ENCODE results near the gene SUPT6H.
A peak's percentile ranks its signal among the peaks of the same experiment; 100 is the strongest.

Gene SUPT6H

DNA sequence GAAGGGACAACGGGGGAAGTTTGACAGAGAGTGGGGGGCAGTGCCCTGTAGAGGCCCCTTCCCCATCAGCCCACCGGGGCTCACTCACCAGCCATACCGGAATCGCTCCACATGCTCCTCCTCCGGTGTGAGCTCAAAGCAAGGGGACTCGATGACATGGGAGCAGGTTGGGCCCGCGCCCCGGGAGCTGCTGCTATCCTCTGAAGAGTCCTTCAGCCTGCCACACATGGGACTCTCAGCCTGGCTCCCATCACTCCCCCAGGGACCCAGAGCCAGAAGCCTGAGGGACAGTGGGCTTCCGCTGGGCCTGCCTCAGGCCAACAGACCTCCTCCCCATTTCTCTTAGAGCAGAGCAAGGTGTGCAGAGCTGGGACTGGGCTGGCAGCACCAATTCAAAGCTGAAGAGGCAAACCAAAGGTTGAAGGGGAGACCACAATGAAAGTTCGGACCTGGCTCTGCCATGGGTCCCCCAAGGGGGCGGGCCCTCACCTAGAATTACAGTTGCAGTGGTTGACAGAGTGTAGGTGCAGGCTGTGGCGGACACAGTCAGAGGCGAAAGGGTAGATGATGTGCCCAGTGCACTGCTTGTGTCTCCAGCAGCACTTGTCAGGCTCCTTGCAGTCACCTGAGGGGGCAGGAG, 42.3 kb downstream of the SUPT6H start:
- H3K27ac ChIP-seq (ENCODE audit: low read length), result no peak overlapping the region
- H3K9me3 ChIP-seq (ENCODE audit: control insufficient read depth, low read depth, low read length), result no peaks in the 10 kb centered on the region
- no peak overlapping the region for H3K4me3 ChIP-seq (ENCODE audit: low read length)
- H3K4me1 ChIP-seq (ENCODE audit: control insufficient read depth, low read depth, low read length), result no peaks in the 10 kb centered on the region
- H3K27me3 ChIP-seq (ENCODE audit: control insufficient read depth, insufficient read depth, low read length), result no peaks in the 10 kb centered on the region
- H3K9ac ChIP-seq (ENCODE audit: low read length), result no peak overlapping the region
- peaks cover 40% of the 10 kb centered on the region for H3K36me3 ChIP-seq (ENCODE audit: control insufficient read depth, low read depth, low read length)

GRCh38 chr17:28705074-28705659, 43.2 kb downstream of the SUPT6H start:
- Histone ChIP-seq H3K27me3 (ENCODE audit: control insufficient read depth, insufficient read depth, low read length) (no peaks in the 10 kb centered on the region), H3K9ac (ENCODE audit: low read length) (no peak overlapping the region), H3K9me3 (ENCODE audit: control insufficient read depth, low read depth, low read length) (no peaks in the 10 kb centered on the region), H3K4me3 (ENCODE audit: low read length) (no peak overlapping the region), H3K36me3 (ENCODE audit: control insufficient read depth, low read depth, low read length) (peaks cover 32% of the 10 kb centered on the region), H3K27ac (ENCODE audit: low read length) (no peak overlapping the region), H3K4me1 (ENCODE audit: control insufficient read depth, low read depth, low read length) (no peaks in the 10 kb centered on the region)

DNA sequence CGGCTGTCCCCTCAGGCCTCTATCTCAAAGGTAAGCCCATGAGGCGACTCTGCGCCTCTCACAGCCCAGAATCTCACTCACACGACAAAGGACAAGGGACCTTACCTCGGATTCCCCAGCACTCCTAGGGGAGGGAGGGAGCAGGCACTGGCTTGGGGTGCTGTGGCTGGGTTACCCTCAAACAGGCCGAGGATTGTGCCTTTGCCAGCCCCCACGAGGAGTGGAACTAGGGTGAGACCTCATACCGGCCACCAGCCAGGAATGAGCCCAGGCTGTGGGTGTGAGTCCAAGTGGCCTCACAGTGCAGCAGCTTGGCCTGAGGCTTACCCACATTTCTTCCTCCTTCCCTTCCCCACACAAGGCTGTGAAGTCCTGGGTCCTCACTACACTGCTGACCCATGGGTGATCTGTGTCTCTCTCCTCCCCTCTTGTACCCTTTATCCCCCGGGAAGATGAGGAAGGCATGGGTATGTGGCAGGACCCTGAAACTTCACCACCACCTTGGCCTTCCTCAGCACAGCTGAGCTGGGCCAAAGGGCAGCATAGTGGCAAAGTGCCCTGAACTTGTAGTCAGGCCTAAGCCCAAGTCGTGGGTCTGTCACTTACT, 43.8 kb downstream of the SUPT6H start:
- Histone ChIP-seq H3K9ac (ENCODE audit: low read length) (no peak overlapping the region), H3K9me3 (ENCODE audit: control insufficient read depth, low read depth, low read length) (no peaks in the 10 kb centered on the region), H3K27me3 (ENCODE audit: control insufficient read depth, insufficient read depth, low read length) (no peaks in the 10 kb centered on the region), H3K4me1 (ENCODE audit: control insufficient read depth, low read depth, low read length) (no peaks in the 10 kb centered on the region), H3K4me3 (ENCODE audit: low read length) (no peak overlapping the region), H3K27ac (ENCODE audit: low read length) (no peak overlapping the region), H3K36me3 (ENCODE audit: control insufficient read depth, low read depth, low read length) (peaks cover 25% of the 10 kb centered on the region)

- Histone ChIP-seq H3K9ac (ENCODE audit: low read length) (no peak overlapping the region), H3K4me3 (ENCODE audit: low read length) (no peak overlapping the region), H3K36me3 (ENCODE audit: control insufficient read depth, low read depth, low read length) (peaks cover 16% of the 10 kb centered on the region), H3K27me3 (ENCODE audit: control insufficient read depth, insufficient read depth, low read length) (no peaks in the 10 kb centered on the region), H3K4me1 (ENCODE audit: control insufficient read depth, low read depth, low read length) (no peaks in the 10 kb centered on the region), H3K9me3 (ENCODE audit: control insufficient read depth, low read depth, low read length) (no peaks in the 10 kb centered on the region), H3K27ac (ENCODE audit: low read length) (no peak overlapping the region)
Observed at GRCh38 chr17:28706471-28707338, 44.7 kb downstream of the SUPT6H start.

DNA sequence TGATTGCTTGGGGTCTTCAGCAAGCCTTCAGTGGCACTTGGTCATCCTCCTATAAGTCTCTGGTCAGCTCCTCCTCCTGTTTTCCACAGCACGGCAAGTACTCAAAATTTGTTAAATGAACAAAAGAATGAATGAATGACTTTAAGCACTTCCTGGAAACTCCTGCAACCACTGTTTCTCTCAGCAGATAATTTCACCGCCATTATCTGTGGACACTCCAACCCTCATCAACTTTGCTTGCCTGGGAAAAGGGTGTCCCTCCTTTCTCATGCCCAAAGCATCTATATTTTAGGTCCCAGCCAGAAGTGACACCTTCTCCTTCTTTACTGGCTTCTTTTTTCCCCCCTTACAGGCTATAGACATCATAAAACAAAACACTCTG, 45.3 kb downstream of the SUPT6H start:
- Histone ChIP-seq H3K9ac (ENCODE audit: low read length) (no peak overlapping the region), H3K27ac (ENCODE audit: low read length) (no peak overlapping the region), H3K4me3 (ENCODE audit: low read length) (no peak overlapping the region), H3K4me1 (ENCODE audit: control insufficient read depth, low read depth, low read length) (peaks cover 2% of the 10 kb centered on the region), H3K27me3 (ENCODE audit: control insufficient read depth, insufficient read depth, low read length) (no peaks in the 10 kb centered on the region), H3K9me3 (ENCODE audit: control insufficient read depth, low read depth, low read length) (no peaks in the 10 kb centered on the region), H3K36me3 (ENCODE audit: control insufficient read depth, low read depth, low read length) (peaks cover 10% of the 10 kb centered on the region)

GRCh38 chr17:28710861-28711722, 49.1 kb downstream of the SUPT6H start:
- H3K9me3 ChIP-seq (ENCODE audit: control insufficient read depth, low read depth, low read length), result no peaks in the 10 kb centered on the region
- no peaks in the 10 kb centered on the region for H3K27me3 ChIP-seq (ENCODE audit: control insufficient read depth, insufficient read depth, low read length)
- peak overlapping the region; percentile 94 for H3K9ac ChIP-seq (ENCODE audit: low read length)
- H3K27ac ChIP-seq (ENCODE audit: low read length), result peak overlapping the region; percentile 92
- peaks cover 12% of the 10 kb centered on the region for H3K4me1 ChIP-seq (ENCODE audit: control insufficient read depth, low read depth, low read length)
- H3K4me3 ChIP-seq (ENCODE audit: low read length), result peak overlapping the region; percentile 84
- peaks cover 26% of the 10 kb centered on the region for H3K36me3 ChIP-seq (ENCODE audit: control insufficient read depth, low read depth, low read length)

- Histone ChIP-seq H3K9ac (ENCODE audit: low read length) (peak within 1 kb of the TSS; percentile 94), H3K4me3 (ENCODE audit: low read length) (peak within 1 kb of the TSS; percentile 84), H3K27ac (ENCODE audit: low read length) (peak within 1 kb of the TSS; percentile 92), H3K27me3 (ENCODE audit: control insufficient read depth, insufficient read depth, low read length) (no peaks in the 10 kb centered on the region), H3K4me1 (ENCODE audit: control insufficient read depth, low read depth, low read length) (peaks cover 18% of the 10 kb centered on the region), H3K9me3 (ENCODE audit: control insufficient read depth, low read depth, low read length) (no peaks in the 10 kb centered on the region), H3K36me3 (ENCODE audit: control insufficient read depth, low read depth, low read length) (peaks cover 26% of the 10 kb centered on the region)
Observed at GRCh38 chr17:28711723-28712031, 49.7 kb downstream of the SUPT6H start, which contains the start of gene PROCA1. TSS of gene PROCA1 (minus strand) at chr17:28711888. CDS start at chr17:28711660, 228 bp downstream.

GRCh38 chr17:28712032-28712704, 50.2 kb downstream of the SUPT6H start:
- peak overlapping the region; percentile 88 for H3K27ac ChIP-seq (ENCODE audit: low read length)

GRCh38 chr17:28712705-28713415, 50.9 kb downstream of the SUPT6H start:
- Histone ChIP-seq H3K27me3 (ENCODE audit: control insufficient read depth, insufficient read depth, low read length) (no peaks in the 10 kb centered on the region), H3K4me3 (ENCODE audit: low read length) (peak overlapping the region; percentile 84), H3K9ac (ENCODE audit: low read length) (no peak overlapping the region), H3K36me3 (ENCODE audit: control insufficient read depth, low read depth, low read length) (peaks cover 26% of the 10 kb centered on the region), H3K9me3 (ENCODE audit: control insufficient read depth, low read depth, low read length) (no peaks in the 10 kb centered on the region), H3K27ac (ENCODE audit: low read length) (no peak overlapping the region), H3K4me1 (ENCODE audit: control insufficient read depth, low read depth, low read length) (peaks cover 18% of the 10 kb centered on the region)

More at GRCh38 chr17:28712032-28712704, 50.2 kb downstream of the SUPT6H start:
- Histone ChIP-seq H3K36me3 (ENCODE audit: control insufficient read depth, low read depth, low read length) (peaks cover 26% of the 10 kb centered on the region), H3K9me3 (ENCODE audit: control insufficient read depth, low read depth, low read length) (no peaks in the 10 kb centered on the region), H3K9ac (ENCODE audit: low read length) (peak overlapping the region; percentile 87), H3K4me1 (ENCODE audit: control insufficient read depth, low read depth, low read length) (peaks cover 18% of the 10 kb centered on the region), H3K4me3 (ENCODE audit: low read length) (peak overlapping the region; percentile 84), H3K27me3 (ENCODE audit: control insufficient read depth, insufficient read depth, low read length) (no peaks in the 10 kb centered on the region)

DNA sequence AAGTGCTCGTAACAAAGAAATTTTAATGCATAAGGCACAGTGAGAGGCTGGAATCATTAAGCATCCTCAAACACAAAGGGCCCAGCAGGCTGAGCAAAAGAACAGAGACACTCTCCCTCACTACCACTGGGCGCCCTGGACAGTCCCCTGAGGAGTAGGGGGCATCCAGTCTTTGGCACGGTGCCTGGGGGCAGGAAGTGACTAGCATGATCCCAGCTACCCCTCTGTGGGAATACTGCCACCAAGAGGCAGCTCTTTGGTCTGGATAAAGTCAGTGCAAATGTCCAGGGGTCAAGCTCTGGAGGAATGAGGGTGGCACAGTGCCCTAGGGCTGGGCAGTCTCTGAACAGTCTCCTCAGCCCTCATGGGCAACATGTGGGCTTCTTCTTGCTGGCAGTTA, 52.3 kb downstream of the SUPT6H start:
- Histone ChIP-seq H3K36me3 (ENCODE audit: control insufficient read depth, low read depth, low read length) (peaks cover 26% of the 10 kb centered on the region), H3K4me1 (ENCODE audit: control insufficient read depth, low read depth, low read length) (peaks cover 24% of the 10 kb centered on the region), H3K27ac (ENCODE audit: low read length) (no peak overlapping the region)

More for the DNA sequence above, 52.3 kb downstream of the SUPT6H start:
- Histone ChIP-seq H3K9ac (ENCODE audit: low read length) (no peak overlapping the region), H3K27me3 (ENCODE audit: control insufficient read depth, insufficient read depth, low read length) (no peaks in the 10 kb centered on the region), H3K4me3 (ENCODE audit: low read length) (no peak overlapping the region), H3K9me3 (ENCODE audit: control insufficient read depth, low read depth, low read length) (no peaks in the 10 kb centered on the region)

Measured in iPS-18a (cell line).